AG04450 (cell line): ENCODE results near the gene FGF1. TPM values are rescaled to one million over a fixed set of nuclear protein-coding genes. Genes with fewer than 3 reads are reported as not detected.

Experiments used
- CTCF ChIA-PET: fragments of 300-600, 350-600 bp; formaldehyde crosslinking; extraction: SDS; loops from one replicate; lab custom pipeline; 2022; ENCODE audit warnings: antibody characterized with exemption, inconsistent platforms; lab: Charles Lee
- POLR2A ChIA-PET: fragments of 350-600 bp; formaldehyde crosslinking; extraction: SDS; loops from one replicate; lab custom pipeline; 2021; ENCODE audit warnings: antibody characterized with exemption, inconsistent platforms; lab: Yijun Ruan, JAX
- DNase-seq: peaks from one replicate; pipeline ENCODE4 v3.0.0-alpha.2; 2011; ENCODE audit warnings: low read depth, low spot score
- H3K27ac ChIP-seq: one replicate; pipeline ENCODE4 v1.5.1; 2012; ENCODE audit warnings: low read depth, low read length, control low read depth
- H3K27me3 ChIP-seq: one replicate; pipeline ENCODE4 v1.6.0; 2012; ENCODE audit warnings: low read length; ENCODE audit not compliant: control insufficient read depth, insufficient read depth
- H3K4me3 ChIP-seq: 2 replicates; pipeline ENCODE4 v1.5.1; 2011; ENCODE audit warnings: mild to moderate bottlenecking, low read depth, low read length, control low read depth
- H3K9me3 ChIP-seq: 2 replicates; pipeline ENCODE4 v1.5.1; 2012; ENCODE audit warnings: low read length; ENCODE audit not compliant: control insufficient read depth, insufficient read depth
- polyA plus RNA-seq: library from polyadenylated mRNA; depleted of rRNA; stranded (reverse); fragments of >200 nt; gene quantifications from 2 replicates; pipeline ENCODE4 v1.2.3, GENCODE V29; 2011
- TF ChIP-seq, protein P1 (sequence below): IDR thresholded peaks from 2 replicates; pipeline ENCODE4 v1.5.1; 2011; ENCODE audit warnings: low read depth, low read length, control low read depth, inconsistent platforms

Gene FGF1
- polyA plus RNA-seq, 1 experiment = 5.9 TPM

GRCh38 chr5:142645456-142645855 is 40.4 kb downstream of the FGF1 start:
- TF ChIP-seq, protein P1, sequence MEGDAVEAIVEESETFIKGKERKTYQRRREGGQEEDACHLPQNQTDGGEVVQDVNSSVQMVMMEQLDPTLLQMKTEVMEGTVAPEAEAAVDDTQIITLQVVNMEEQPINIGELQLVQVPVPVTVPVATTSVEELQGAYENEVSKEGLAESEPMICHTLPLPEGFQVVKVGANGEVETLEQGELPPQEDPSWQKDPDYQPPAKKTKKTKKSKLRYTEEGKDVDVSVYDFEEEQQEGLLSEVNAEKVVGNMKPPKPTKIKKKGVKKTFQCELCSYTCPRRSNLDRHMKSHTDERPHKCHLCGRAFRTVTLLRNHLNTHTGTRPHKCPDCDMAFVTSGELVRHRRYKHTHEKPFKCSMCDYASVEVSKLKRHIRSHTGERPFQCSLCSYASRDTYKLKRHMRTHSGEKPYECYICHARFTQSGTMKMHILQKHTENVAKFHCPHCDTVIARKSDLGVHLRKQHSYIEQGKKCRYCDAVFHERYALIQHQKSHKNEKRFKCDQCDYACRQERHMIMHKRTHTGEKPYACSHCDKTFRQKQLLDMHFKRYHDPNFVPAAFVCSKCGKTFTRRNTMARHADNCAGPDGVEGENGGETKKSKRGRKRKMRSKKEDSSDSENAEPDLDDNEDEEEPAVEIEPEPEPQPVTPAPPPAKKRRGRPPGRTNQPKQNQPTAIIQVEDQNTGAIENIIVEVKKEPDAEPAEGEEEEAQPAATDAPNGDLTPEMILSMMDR = no peak
- CTCF ChIA-PET = interaction anchor here (0.6 to 7.5 kb wide), 10 partner anchors 9 to 493 kb away, joined by 3 to 95 read pairs (median 6); no protein-coding TSS in a partner anchor
- H3K9me3 ChIP-seq = no peaks in the 10 kb centered on the region
- no peaks in the 10 kb centered on the region for H3K27me3 ChIP-seq
- POLR2A ChIA-PET = interaction anchor here (0.9 to 2.0 kb wide), 6 partner anchors 10 to 677 kb away, joined by 3 to 9 read pairs (median 4); partner anchors contain the start of gene RNF14
- no peak for DNase-seq
- peak overlapping the region; percentile 97 for H3K27ac ChIP-seq
- peak overlapping the region; percentile 49 for H3K4me3 ChIP-seq

- ChIA-PET POLR2A (interaction anchor here (0.5 to 2.0 kb wide), 9 partner anchors 10 to 676 kb away, joined by 3 to 9 read pairs (median 4); partner anchors contain the start of gene RNF14), CTCF (interaction anchor here (0.8 to 7.5 kb wide), 11 partner anchors 10 to 493 kb away, joined by 3 to 95 read pairs (median 5); no protein-coding TSS in a partner anchor)
- Histone ChIP-seq H3K27me3 (no peaks in the 10 kb centered on the region), H3K9me3 (no peaks in the 10 kb centered on the region), H3K27ac (peak overlapping the region; percentile 97), H3K4me3 (peak overlapping the region; percentile 49)
- DNase-seq = peak; percentile 96
- TF ChIP-seq, protein P1 = no peak
Measured at GRCh38 chr5:142644640-142645361, 41.1 kb downstream of the FGF1 start.

DNA sequence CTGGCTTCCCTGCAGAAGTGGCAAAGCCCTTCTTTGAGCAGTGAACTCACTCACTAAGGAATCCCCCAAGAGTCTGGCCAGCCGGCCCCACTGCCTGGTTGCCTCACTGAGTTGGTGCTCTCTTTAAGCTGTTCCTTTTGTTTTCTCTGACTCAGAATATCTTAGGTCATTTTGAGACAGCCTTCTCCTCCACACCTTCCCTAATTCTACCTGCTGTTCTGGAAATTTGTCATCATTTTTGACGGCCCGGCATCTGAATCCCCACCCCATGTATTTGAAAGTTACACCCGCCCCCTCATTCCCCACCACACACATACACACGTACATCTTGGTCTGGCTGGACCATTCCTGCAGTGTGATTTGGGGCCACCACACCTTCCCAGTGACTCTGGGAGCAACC is 41.8 kb downstream of the FGF1 start:
- ChIA-PET POLR2A (interaction anchor here (0.8 to 2.0 kb wide), 5 partner anchors 11 to 55 kb away, joined by 3 to 9 read pairs (median 6); no protein-coding TSS in a partner anchor), CTCF (interaction anchor here (0.5 to 7.5 kb wide), 10 partner anchors 10 to 373 kb away, joined by 3 to 95 read pairs (median 5); no protein-coding TSS in a partner anchor)
- Histone ChIP-seq H3K27ac (peak overlapping the region; percentile 62), H3K9me3 (no peaks in the 10 kb centered on the region), H3K4me3 (no peak overlapping the region), H3K27me3 (no peaks in the 10 kb centered on the region)
- DNase-seq = no peak
- TF ChIP-seq, protein P1 = no peak

DNA sequence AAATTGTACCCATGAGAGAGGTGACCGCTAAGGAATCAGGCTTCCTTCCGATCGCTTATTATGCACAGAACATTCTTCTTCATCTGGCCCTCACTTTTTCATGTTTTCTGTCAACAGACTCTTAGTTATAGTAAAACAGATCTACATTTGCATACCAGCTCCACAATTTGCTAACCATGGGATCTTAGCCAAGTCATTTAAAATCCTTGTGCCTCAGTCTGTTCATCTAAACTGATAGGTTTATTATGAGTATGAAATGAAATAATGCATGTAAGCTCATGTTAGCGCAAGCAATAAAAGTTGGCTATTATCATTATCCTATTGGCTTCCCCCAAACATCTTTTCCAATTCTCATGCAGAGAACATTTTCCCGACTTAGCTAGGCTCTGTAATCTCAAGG is 42.3 kb downstream of the FGF1 start:
- no peaks in the 10 kb centered on the region for H3K9me3 ChIP-seq
- TF ChIP-seq, protein P1 = no peak
- CTCF ChIA-PET = interaction anchor here (0.5 to 7.5 kb wide), 7 partner anchors 11 to 373 kb away, joined by 3 to 95 read pairs (median 5); no protein-coding TSS in a partner anchor
- POLR2A ChIA-PET = interaction anchor here (2.0 kb wide), 1 partner anchor 12 kb away, joined by 9 read pairs; no protein-coding TSS in a partner anchor
- H3K27me3 ChIP-seq = no peaks in the 10 kb centered on the region
- DNase-seq = no peak
- H3K27ac ChIP-seq = no peak overlapping the region
- no peak overlapping the region for H3K4me3 ChIP-seq
